Thymus (tissue), 11 donors: ENCODE measurements around the gene EPHB1. TPM values are rescaled to one million over a fixed set of nuclear protein-coding genes. Genes with fewer than 3 reads are reported as not detected.

Experiments
- DNase-seq, 9 donors: peaks; one replicate each; pipeline ENCODE4 v3.0.0-alpha.2; 2013; ENCODE audit warnings: low spot score in 9 of 9, low read depth in 6 of 9, missing footprints in 1 of 9
- H3K27ac ChIP-seq, 2 donors: one replicate each; pipeline ENCODE4 v1.5.1; 2013; ENCODE audit warnings: control low read depth in 1 of 2, low read depth in 1 of 2, low read length in 1 of 2, mild to moderate bottlenecking in 1 of 2, moderate library complexity in 1 of 2
- H3K27me3 ChIP-seq, 2 donors: one replicate each; pipeline ENCODE4 v1.5.1; 2013; ENCODE audit warnings: low read length in 1 of 2; ENCODE audit not compliant: control insufficient read depth in 2 of 2, insufficient read depth in 1 of 2
- H3K36me3 ChIP-seq, 2 donors: one replicate each; pipeline ENCODE4 v1.5.1; 2013; ENCODE audit warnings: low read length in 1 of 2, mild to moderate bottlenecking in 1 of 2, moderate library complexity in 1 of 2; ENCODE audit not compliant: control insufficient read depth in 2 of 2, insufficient read depth in 2 of 2
- H3K4me1 ChIP-seq, 2 donors: one replicate each; pipeline ENCODE4 v1.5.1; 2013; ENCODE audit warnings: low read length in 2 of 2; ENCODE audit not compliant: control insufficient read depth in 2 of 2, insufficient read depth in 2 of 2
- H3K4me3 ChIP-seq, 2 donors: one replicate each; pipeline ENCODE4 v1.5.1; 2013; ENCODE audit warnings: low read length in 2 of 2, control low read depth in 1 of 2, mild to moderate bottlenecking in 1 of 2
- H3K9me3 ChIP-seq, 2 donors: one replicate each; pipeline ENCODE4 v1.5.1; 2013; ENCODE audit warnings: low read length in 1 of 2, mild to moderate bottlenecking in 1 of 2; ENCODE audit not compliant: control insufficient read depth in 2 of 2, insufficient read depth in 1 of 2
- WGBS: extraction: QIAGEN DNeasy Blood & Tissue Kit; methylation state at CpG from one replicate; pipeline ENCODE4 v1.1.7; 2013; 5-methylcytosine and 5-hydroxymethylcytosine counted together
- polyA plus RNA-seq: library from polyadenylated mRNA; stranded (reverse); fragments of 200-250 nt; gene quantifications from one replicate; pipeline ENCODE4 v1.2.3, GENCODE V29; 2013
- total RNA-seq: library from RNA; stranded (reverse); fragments of 120-200 nt; gene quantifications from one replicate; pipeline ENCODE4 v1.2.4, GENCODE V29; 2013
- donor health status: healthy.

EPHB1 gene
- total and polyA plus RNA-seq, 2 donors = 0.46 to 0.66 TPM

DNA sequence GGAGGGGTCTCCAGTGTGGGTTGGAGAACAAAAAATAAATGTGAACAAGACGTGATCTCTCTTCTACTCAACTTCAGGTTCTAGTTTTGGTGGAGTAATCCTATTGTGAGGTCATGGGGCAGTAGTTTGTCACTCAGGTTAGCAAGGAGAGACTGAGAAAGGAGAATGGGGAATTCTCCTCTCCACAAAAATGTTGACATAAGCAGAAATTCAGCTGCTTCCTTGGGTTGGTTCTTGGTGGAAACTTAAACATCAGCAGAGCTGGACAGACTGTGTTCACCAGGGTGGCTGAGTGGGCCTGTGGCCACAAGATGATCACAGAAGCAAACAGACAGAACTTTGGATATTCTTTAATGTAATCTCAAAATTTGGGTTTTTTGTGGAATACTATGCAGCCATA, 78.7 kb downstream of the EPHB1 start:
- DNase-seq = no peak
- Histone ChIP-seq H3K27me3 (no peaks in the 10 kb centered on the region), H3K4me3 (no peak overlapping the region), H3K36me3 (no peaks in the 10 kb centered on the region), H3K27ac (no peak overlapping the region), H3K4me1 (no peaks in the 10 kb centered on the region), H3K9me3 (no peaks in the 10 kb centered on the region)
- 91% methylated on average over 1 of the region's 1 CpG for WGBS

DNA sequence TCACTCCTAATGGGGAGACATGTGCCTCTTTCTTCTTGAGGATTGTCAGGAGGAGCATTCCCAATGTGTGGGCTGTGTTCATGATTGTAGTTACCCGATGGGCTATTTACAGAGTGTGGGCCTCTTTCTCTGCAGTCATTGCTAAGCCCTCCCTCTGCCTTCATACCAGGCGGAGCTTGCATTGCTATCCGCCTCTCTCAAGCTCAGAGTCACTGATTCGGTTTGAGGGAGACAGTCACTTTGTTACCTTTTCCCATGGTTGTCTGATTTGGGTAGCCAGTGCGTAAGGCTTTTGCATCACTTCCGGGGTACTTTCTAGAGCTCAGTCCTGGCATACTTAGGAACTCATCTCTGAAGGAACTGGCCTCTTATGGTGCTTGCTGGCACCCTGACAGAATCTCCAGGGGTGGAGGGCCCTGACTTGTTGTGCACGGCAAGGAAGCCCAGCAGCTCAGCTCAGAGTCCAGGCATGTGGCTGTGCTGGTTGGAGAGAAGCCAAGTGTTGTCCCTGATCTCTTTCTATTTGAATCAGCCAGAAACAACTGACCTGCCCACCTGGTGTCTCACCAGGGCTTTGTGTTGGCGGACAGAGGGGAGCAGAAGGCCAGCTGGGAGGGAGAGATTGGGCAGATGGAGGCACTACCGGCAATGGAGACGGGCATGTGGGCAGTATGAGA, 79.8 kb downstream of the EPHB1 start:
- Histone ChIP-seq H3K27me3 (no peaks in the 10 kb centered on the region), H3K27ac (no peak overlapping the region), H3K9me3 (no peaks in the 10 kb centered on the region), H3K4me3 (no peak overlapping the region), H3K4me1 (no peaks in the 10 kb centered on the region), H3K36me3 (no peaks in the 10 kb centered on the region)
- 84% methylated on average over 10 of the region's 10 CpGs for WGBS
- no peak for DNase-seq

DNA sequence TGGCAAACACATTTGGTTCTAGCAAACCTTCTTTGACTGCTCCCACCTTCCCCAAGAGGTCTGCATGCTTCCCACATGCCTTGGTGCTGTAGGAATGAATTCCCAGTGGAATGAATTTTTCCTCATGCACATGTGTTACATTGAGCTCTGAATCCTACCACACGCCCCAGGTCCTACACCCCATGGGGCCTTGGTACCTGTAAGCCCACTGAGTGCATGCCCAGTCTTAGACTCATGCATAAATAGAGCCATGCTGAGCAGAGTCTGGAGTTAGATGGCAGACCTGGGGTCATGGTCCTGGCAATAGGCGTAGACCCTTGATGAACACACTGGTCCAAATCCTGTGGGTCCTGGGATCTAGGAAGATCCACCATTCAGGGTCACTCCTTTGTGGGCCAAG, 81.8 kb downstream of the EPHB1 start:
- H3K27ac ChIP-seq = no peak overlapping the region
- H3K36me3 ChIP-seq = no peaks in the 10 kb centered on the region
- H3K4me3 ChIP-seq = no peak overlapping the region
- no peaks in the 10 kb centered on the region for H3K4me1 ChIP-seq
- no peaks in the 10 kb centered on the region for H3K9me3 ChIP-seq
- DNase-seq = no peak
- H3K27me3 ChIP-seq = no peaks in the 10 kb centered on the region
- 96% methylated on average over 2 of the region's 2 CpGs for WGBS

DNA sequence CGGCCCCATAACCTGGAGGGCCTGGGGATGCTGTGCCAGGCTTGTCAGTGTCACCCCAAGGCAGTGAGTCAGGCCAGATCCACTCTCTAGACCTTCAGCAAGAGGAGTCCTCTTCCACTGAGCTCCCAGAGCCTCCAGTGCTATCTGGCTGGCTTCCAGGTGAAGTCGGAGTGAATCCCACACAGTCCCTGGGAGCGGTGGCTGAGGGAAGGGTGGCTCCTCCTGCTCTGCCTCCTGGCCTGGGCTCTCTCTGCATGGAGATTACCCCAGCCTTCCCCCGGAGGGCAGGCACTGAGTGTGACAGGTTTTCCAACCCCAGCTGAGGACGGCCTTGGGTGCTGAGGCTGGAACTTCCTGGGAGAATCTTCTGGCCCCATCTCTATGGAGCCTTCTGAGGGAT, 82.7 kb downstream of the EPHB1 start:
- no peaks in the 10 kb centered on the region for H3K36me3 ChIP-seq
- no peak overlapping the region for H3K27ac ChIP-seq
- H3K27me3 ChIP-seq = no peaks in the 10 kb centered on the region
- no peaks in the 10 kb centered on the region for H3K9me3 ChIP-seq
- WGBS = 97% methylated on average over 5 of the region's 5 CpGs
- no peaks in the 10 kb centered on the region for H3K4me1 ChIP-seq
- no peak for DNase-seq
- H3K4me3 ChIP-seq = no peak overlapping the region

DNA sequence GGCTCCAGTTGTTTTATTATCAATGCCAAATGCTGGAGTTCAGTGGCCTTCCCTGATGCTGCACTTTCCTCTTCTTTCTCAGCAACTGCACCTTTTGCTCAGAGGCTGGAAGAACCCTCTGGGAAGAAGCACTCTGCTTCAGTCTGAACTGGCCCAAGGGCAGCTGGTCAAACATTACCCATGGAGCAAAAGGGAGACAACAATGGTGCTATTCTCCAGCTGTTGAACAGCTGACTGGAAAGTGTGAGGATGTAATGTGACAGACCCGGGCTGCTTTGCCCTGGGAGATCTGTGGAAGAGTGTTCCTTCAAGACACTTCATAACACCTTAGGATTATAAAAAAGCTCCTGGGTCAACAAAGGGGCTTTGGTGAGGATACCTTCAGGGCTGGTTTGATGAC, 84.9 kb downstream of the EPHB1 start:
- no peaks in the 10 kb centered on the region for H3K36me3 ChIP-seq
- no peak overlapping the region for H3K27ac ChIP-seq
- H3K9me3 ChIP-seq = no peaks in the 10 kb centered on the region
- H3K4me1 ChIP-seq = no peaks in the 10 kb centered on the region
- H3K4me3 ChIP-seq = no peak overlapping the region
- 97% methylated on average over 1 of the region's 1 CpG for WGBS
- no peak for DNase-seq
- H3K27me3 ChIP-seq = no peaks in the 10 kb centered on the region

DNA sequence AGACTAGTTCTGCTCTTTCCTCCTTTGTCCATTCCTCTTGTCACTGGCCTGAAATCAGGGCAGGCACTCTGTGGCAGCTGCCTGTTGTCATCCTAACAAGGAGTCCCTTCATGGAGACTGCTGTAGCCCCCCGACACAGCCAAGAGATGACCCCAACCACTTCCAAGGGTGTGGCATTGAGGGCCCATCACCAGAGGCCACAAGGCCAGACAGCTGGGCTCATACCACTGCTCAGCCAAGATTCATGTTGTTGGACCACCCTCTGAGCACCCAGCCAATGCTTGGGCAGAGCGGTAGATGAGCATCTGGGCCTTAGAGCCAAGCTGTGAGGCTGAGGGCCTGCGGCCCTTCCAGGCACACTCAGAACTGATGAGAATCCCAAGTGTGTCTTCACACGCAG, 85.4 kb downstream of the EPHB1 start:
- Histone ChIP-seq H3K27ac (no peak overlapping the region), H3K27me3 (no peaks in the 10 kb centered on the region), H3K4me3 (no peak overlapping the region), H3K36me3 (no peaks in the 10 kb centered on the region), H3K9me3 (no peaks in the 10 kb centered on the region), H3K4me1 (no peaks in the 10 kb centered on the region)
- DNase-seq = no peak
- 98% methylated on average over 4 of the region's 4 CpGs for WGBS

DNA sequence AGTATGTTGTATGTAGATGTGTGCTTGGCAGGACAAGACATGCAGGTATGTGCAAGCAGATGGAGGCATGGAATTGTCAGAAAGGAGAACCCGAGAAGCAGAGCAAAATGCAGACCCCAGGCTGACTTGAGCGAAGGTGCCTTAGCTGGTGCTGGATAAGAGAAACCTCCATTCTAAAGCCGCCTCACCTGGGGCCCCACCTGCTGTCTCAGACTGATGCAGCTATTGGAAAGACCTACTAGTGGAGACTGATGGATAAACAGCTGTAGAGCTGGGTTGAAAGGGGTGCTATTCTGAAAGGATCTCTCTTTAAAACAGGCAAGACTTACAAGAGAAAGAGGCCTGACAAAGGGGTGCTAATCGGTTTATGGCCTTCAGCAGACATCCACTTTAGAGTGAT, 86.2 kb downstream of the EPHB1 start:
- Histone ChIP-seq H3K9me3 (no peaks in the 10 kb centered on the region), H3K36me3 (no peaks in the 10 kb centered on the region), H3K27ac (no peak overlapping the region), H3K4me3 (no peak overlapping the region), H3K4me1 (no peaks in the 10 kb centered on the region), H3K27me3 (no peaks in the 10 kb centered on the region)
- no peak for DNase-seq
- WGBS = 94% methylated on average over 4 of the region's 4 CpGs

DNA sequence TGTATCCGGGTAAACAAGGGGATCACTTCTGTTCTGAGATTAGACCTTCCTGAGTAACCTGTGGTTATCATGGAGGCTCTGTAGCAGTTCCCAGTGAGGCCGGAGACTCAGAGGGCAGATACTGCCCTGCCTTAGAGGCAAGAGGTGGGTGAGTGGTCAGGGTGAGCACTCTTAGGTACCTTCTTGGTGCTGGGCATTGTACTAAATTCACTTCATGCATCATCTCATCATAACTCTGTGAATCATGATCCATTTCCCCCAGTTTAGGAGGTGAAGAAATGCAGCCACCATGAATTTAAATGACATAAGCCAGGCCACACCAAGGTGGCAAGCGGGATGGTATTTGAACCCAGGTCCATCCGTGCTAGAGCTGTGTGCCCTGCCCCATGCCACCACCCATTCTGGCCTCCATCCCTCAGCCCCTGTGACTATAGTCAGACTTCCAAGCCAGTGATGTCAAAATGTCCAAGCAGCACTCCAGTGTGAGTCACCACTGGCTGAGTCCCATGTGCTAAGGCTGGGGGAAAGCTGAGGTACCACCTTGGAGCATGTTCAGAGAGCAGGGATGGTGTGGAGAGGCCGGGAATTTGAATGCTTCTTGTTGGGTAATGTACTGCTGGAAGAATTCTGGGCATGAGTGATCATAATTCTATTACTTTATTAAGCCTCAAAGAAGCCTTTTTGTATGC, 88.8 kb downstream of the EPHB1 start:
- H3K9me3 ChIP-seq = no peaks in the 10 kb centered on the region
- no peaks in the 10 kb centered on the region for H3K27me3 ChIP-seq
- H3K4me3 ChIP-seq = no peak overlapping the region
- no peaks in the 10 kb centered on the region for H3K36me3 ChIP-seq
- H3K27ac ChIP-seq = no peak overlapping the region
- 96% methylated on average over 5 of the region's 5 CpGs for WGBS
- no peak for DNase-seq
- H3K4me1 ChIP-seq = no peaks in the 10 kb centered on the region

DNA sequence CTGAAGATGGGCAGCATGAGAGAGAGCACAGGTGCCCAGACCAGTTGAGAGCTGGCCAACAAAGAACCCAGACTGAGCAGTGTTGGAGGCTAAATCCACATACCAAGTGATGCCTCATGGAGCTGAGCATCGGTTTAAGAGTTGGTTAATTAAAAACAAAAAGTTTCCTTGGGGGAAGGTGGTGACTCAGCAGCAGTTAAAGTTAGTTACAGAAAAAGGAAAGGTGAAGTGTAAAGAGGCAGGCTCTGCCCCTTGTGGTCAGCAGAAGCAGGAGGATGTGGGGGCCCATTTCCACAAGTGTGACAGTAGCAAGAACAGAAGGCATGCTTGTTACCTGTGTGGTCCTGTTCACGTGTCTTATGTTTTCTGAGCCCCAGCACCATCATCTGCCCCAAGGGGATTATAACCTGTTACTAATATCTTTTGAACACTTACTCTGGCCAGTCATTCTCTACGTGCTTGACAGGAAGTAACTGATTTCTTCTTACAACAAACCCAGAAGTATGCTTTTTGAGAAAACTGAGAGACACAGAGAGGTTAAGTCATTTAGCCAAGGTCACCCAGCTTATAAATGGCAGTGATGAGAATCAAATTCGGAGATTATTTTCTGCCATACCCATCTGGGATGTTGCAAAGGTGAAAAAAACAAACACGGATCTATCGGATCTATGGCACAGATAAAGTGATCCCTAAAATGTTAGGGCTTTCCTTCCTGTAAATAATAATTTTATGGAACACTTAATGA, 91.0 kb downstream of the EPHB1 start:
- Histone ChIP-seq H3K36me3 (no peaks in the 10 kb centered on the region), H3K27ac (no peak overlapping the region), H3K4me1 (no peaks in the 10 kb centered on the region), H3K4me3 (no peak overlapping the region), H3K9me3 (no peaks in the 10 kb centered on the region), H3K27me3 (no peaks in the 10 kb centered on the region)
- DNase-seq = no peak
- WGBS = 49% methylated on average over 6 of the region's 6 CpGs
